ENCODE results near the gene SSR2.

The SSR2 gene

GRCh38 chr1:156004843-156005584 lies 15.7 kb downstream of the SSR2 start:
- no peak for TF ChIP-seq CTCF (IDR thresholded peaks at IDR 0.05)
- DNase-seq (ENCODE audit: low spot score) = no peak

GRCh38 chr1:156003923-156004188 lies 16.9 kb downstream of the SSR2 start:
- Histone ChIP-seq H3K27ac (no peak overlapping the region), H3K4me3 (no peak overlapping the region)
- no peak for DNase-seq (ENCODE audit: low spot score)
- no peak for TF ChIP-seq CTCF (IDR thresholded peaks at IDR 0.05)

More at GRCh38 chr1:156004843-156005584, 15.7 kb downstream of the SSR2 start:
- Histone ChIP-seq H3K4me3 (no peak overlapping the region), H3K27ac (no peak overlapping the region)

- DNase-seq (ENCODE audit: low spot score) = no peak
- no peak for TF ChIP-seq CTCF (IDR thresholded peaks at IDR 0.05)
- Histone ChIP-seq H3K4me3 (no peak overlapping the region), H3K27ac (no peak overlapping the region)
Measured at GRCh38 chr1:156002188-156002911, 18.4 kb downstream of the SSR2 start.

GRCh38 chr1:156001662-156002171 lies 19.0 kb downstream of the SSR2 start:
- no peak overlapping the region for H3K27ac ChIP-seq
- no peak for TF ChIP-seq CTCF (IDR thresholded peaks at IDR 0.05)

GRCh38 chr1:156001021-156001661 lies 19.6 kb downstream of the SSR2 start:
- DNase-seq (ENCODE audit: low spot score) = no peak
- no peak overlapping the region for H3K27ac ChIP-seq
- no peak for TF ChIP-seq CTCF (IDR thresholded peaks at IDR 0.05)
- no peak overlapping the region for H3K4me3 ChIP-seq

More at GRCh38 chr1:156001662-156002171, 19.0 kb downstream of the SSR2 start:
- no peak overlapping the region for H3K4me3 ChIP-seq
- DNase-seq (ENCODE audit: low spot score) = no peak

- H3K27ac ChIP-seq = no peak overlapping the region
- DNase-seq (ENCODE audit: low spot score) = no peak
- no peak overlapping the region for H3K4me3 ChIP-seq
- TF ChIP-seq CTCF (IDR thresholded peaks at IDR 0.05) = no peak
Measured at GRCh38 chr1:155999964-156000363, 20.8 kb downstream of the SSR2 start.
